GM03348 (cell line): ENCODE measurements around the gene ITGB7.

Experiments used
- DNase-seq: peaks from one replicate; pipeline ENCODE4 v3.0.0; 2012; ENCODE audit warnings: low spot score

ITGB7 gene

GRCh38 chr12:53230108-53230845, 23.2 kb upstream of the ITGB7 start:
- DNase-seq, result no peak

DNA sequence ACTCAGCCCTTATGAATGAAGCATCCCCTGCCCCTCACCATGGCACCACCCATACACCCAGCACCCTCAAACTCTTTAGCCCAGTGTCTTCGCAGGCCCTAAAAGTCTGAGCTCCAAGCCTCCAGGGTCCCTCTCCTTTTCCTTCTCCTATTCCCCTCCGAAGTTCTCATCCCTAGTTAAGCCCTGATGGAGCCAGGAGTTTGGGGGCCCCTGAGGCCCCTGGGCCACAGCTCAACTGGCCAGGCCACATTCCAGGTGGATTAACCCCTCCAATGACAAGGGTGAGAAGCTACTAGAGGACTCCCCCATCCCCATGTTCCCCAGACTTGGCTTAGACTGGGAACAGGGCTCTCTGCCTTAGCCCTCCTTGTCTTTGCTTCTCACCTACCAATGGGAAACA, 22.4 kb upstream of the ITGB7 start:
- no peak for DNase-seq

DNA sequence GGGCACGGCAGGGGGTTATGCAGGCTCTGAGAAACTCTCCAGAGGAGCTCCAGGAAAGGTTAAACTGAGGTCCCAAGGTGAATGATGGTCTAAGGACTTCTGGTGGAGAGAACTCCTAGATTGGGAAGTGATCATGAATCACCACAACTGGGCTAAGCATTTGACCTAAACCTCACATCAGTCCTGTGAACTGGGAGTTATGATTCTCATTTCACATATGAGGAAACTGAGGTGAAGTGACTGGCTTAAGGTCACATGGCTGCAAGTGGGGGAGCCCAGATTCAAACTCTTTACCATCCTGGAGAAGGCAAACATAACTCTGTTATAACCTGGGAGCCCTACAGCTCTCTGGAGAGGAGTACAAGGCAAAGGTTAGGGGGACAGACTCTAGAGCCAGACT, 20.8 kb upstream of the ITGB7 start:
- DNase-seq, result no peak

DNA sequence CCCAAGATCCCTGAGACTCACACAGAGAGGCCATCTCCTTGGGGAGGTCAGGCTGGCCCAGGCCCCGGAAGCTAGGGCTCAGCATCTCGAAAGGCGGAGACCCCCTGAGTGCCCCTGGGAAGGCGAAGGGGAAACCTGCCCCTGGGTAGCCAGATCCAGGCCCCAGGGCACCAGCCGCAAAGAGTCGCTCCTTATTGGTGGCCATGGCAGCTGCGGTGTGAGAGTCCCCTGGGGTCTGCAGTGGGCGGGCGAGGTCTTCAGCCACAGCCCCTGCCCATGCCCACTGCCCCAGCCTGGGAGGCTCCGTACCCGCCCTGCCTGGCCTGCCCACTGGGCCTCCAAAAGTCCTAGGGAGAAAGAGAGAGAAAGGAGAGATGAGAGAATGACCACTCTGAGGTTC, 20.3 kb upstream of the ITGB7 start:
- DNase-seq, result no peak

DNA sequence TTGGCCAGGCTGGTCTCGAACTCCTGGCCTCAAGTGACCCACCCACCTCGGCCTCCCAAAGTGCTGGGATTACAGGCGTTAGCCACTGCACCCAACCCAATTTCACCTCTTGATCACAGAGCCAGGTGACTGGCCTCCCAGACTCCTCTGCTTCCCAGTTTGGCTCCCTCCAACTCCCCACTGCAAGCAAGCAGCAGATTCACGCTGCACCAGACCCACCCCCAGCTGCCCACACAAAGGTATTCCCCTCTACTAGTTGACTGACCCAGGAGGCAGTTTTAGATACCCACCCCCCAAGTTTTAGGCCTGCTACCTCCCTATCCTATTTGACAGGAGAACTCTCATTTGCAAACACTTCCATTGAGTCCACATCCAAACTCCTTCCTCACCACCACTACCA, 19.8 kb upstream of the ITGB7 start:
- DNase-seq, result no peak

DNA sequence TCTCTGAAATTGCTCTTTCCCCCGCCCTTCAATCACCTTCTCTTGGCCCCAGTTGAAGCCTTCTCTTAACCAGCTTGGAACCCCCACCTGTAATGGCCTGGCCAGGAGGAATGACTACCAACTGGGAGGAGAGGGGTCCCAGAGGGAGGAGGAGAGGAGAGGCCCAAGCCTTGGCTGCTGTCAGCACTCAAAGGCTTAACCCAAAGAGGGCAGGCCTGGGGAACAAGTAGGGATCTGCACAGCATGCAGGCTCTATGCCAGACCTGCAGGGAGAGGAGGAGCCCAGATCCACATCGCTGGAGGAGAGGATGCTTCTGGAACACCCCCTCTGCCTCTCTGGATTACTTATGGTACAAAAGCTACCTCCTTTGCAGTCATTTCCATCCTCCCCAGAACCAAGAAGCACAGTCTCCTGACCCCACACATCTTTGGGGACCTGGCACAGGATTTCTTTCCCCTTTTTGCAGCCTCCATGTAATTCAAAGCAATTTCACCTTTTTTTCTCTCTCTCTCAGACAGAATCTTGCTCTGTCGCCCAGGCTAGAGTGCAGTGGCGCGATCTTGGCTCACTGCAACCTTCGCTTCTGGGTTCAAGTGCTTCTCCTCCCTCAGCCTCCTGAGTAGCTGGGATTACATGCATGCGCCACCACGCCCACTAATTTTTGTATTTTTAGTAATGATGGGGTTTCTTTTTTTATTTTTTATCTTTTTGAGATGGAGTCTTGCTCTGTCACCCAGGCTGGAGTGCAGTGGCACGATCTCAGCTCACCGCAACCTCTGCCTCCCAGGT, 18.8 kb upstream of the ITGB7 start:
- no peak for DNase-seq

- DNase-seq, result peak; percentile 58
Observed at GRCh38 chr12:53224897-53225634, 18.0 kb upstream of the ITGB7 start.

GRCh38 chr12:53224061-53224896, 17.2 kb upstream of the ITGB7 start:
- DNase-seq, result peak; percentile 44

- DNase-seq, result peak; percentile 76
Observed at GRCh38 chr12:53223389-53224060, 16.5 kb upstream of the ITGB7 start.

DNA sequence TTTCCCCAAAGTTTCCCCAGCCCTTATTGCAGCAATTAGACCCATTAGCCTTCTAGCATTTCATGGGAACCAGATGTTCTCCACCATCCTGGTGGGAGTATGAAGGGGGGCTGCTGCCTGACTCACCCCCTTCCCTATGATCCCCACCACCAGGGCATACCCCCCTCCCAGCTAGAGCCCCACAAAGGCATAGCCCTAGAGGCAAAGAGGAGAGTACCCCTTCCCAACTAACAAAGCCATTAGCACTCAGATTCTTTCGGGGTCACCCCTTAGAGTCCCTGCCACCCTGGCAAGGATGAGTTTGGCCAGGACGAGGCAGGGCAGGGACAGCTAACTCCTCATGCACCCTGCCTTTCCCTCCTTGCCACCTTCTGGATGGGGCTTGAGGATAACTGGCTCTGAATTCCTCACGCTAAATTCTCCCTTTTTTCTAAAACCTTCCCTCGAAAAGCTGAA, 15.8 kb upstream of the ITGB7 start:
- DNase-seq, result no peak

DNA sequence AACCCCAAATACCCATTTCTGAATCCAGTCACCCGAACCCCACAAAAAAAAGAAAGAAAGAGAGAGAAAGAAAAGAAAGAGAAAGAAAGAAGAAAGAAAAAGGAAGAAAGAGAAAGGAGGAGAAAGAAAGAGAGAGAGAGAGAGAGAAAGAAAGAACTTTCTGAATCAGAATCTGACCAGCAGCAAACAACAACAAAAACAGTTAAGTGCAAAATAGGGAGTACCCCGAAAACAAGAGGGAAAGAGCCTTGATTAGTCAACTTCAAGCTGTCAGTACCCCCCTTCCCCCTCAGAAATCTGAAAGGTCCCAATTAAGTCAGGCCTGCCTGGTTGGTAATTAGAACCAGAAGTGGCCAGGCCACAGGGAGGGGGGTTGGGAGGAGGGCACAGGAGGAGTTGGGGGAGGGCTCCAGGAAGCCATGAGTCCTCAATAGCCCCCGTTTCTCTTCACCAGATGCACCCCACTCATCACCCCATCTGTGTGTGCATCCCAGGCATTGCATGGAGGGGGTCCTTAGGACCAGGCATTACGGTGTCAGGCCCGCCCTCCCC, 15.2 kb upstream of the ITGB7 start:
- DNase-seq, result peak; percentile 50

GRCh38 chr12:53221203-53222080, 14.4 kb upstream of the ITGB7 start:
- DNase-seq, result peak; percentile 90

DNA sequence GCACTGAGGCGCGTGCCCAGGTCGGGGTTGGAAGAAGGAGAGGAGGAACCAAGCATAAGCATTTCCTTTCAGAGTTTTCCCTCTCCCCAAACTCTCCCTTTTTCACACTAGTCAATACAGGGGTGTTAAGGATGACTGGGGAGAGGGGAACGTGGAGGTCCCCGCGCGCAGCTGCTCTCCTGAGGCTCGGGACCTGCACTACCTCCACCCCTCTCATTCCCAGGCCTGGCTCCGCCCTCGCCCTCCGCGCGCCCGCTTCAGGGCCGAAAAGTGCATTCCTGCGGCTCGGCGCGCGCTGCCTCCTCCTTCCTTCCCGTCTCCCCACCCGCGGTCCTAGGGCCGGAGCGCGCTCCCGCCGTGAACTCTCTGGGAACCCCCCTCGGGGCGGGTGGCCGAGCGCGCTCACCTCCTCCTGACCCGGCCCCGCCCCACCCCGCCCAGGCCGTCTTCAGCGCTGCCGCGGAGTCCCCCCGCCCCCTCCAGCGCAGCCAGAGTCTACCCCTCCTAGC, 13.7 kb upstream of the ITGB7 start:
- peak; percentile 98 for DNase-seq

- DNase-seq, result peak; percentile 74
Observed at GRCh38 chr12:53219956-53220693, 13.1 kb upstream of the ITGB7 start.

GRCh38 chr12:53219292-53219955, 12.4 kb upstream of the ITGB7 start:
- DNase-seq, result peak; percentile 69

- peak; percentile 72 for DNase-seq
Observed at GRCh38 chr12:53218551-53219291, 11.7 kb upstream of the ITGB7 start.

DNA sequence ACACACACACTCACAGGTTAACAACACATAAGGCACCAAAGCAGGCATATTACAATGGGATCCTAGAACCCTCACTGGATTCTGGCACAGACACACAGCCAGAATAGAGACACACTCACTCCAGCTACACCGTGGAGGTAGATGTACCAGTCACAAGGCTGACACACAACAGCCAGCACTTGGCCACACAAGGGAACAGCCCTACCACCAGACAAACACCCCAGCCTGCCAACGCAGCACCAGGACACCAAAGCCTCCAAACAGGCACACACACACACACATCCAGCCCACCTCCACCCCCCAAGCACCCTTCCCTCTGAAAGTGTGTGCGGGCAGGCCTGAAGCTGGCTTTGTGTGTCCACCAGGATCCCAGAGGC, 10.9 kb upstream of the ITGB7 start:
- DNase-seq, result no peak
